ENCODE measurements around the gene FAM174B. TPM values are rescaled to one million over a fixed set of nuclear protein-coding genes. Genes with fewer than 3 reads are reported as not detected.

FAM174B gene
- total RNA-seq, 1 donor from 2014 or later = 0.91 TPM

- CTCF ChIA-PET = no interaction called here
Measured at GRCh38 chr15:92676561-92676960, 21.0 kb upstream of the FAM174B start.

GRCh38 chr15:92675485-92675884, 19.9 kb upstream of the FAM174B start:
- no peak for TF ChIP-seq CTCF (IDR thresholded peaks at IDR 0.05)
- intact Hi-C loops (cut with micrococcal nuclease) = no loop called here
- ChIA-PET POLR2A (no interaction called here), CTCF (no interaction called here)
- Mint-ChIP-seq H3K27ac (no peak overlapping the region), H3K4me1 (no peaks in the 10 kb centered on the region), H3K4me3 (no peak overlapping the region), H3K36me3 (ENCODE audit: low read depth) (no peaks in the 10 kb centered on the region), H3K9me3 (peaks cover 6% of the 10 kb centered on the region), H3K27me3 (peaks cover 33% of the 10 kb centered on the region)
- no peak for ATAC-seq (ENCODE audit: low read depth)
- DNase-seq = no peak

More at GRCh38 chr15:92676561-92676960, 21.0 kb upstream of the FAM174B start:
- H3K36me3 Mint-ChIP-seq (ENCODE audit: low read depth) = no peaks in the 10 kb centered on the region
- no peak for DNase-seq
- POLR2A ChIA-PET = no interaction called here
- H3K9me3 Mint-ChIP-seq = peaks cover 6% of the 10 kb centered on the region
- TF ChIP-seq CTCF (IDR thresholded peaks at IDR 0.05) = no peak
- no peaks in the 10 kb centered on the region for H3K4me1 Mint-ChIP-seq
- no peak overlapping the region for H3K4me3 Mint-ChIP-seq
- intact Hi-C loops (cut with micrococcal nuclease) = no loop called here
- H3K27ac Mint-ChIP-seq = no peak overlapping the region
- peaks cover 30% of the 10 kb centered on the region for H3K27me3 Mint-ChIP-seq
- ATAC-seq (ENCODE audit: low read depth) = no peak

GRCh38 chr15:92674347-92674746, 18.8 kb upstream of the FAM174B start:
- Mint-ChIP-seq H3K27me3 (peaks cover 32% of the 10 kb centered on the region), H3K27ac (no peak overlapping the region), H3K4me3 (no peak overlapping the region), H3K4me1 (no peaks in the 10 kb centered on the region), H3K9me3 (peaks cover 6% of the 10 kb centered on the region), H3K36me3 (ENCODE audit: low read depth) (no peaks in the 10 kb centered on the region)
- CTCF ChIA-PET = no interaction called here
- DNase-seq = no peak
- intact Hi-C loops (cut with micrococcal nuclease) = no loop called here
- TF ChIP-seq CTCF (IDR thresholded peaks at IDR 0.05) = no peak
- no peak for ATAC-seq (ENCODE audit: low read depth)
- POLR2A ChIA-PET = no interaction called here

GRCh38 chr15:92672102-92672501, 16.5 kb upstream of the FAM174B start:
- CTCF ChIA-PET = no interaction called here
- no peak for ATAC-seq (ENCODE audit: low read depth)
- Mint-ChIP-seq H3K9me3 (peaks cover 6% of the 10 kb centered on the region), H3K36me3 (ENCODE audit: low read depth) (no peaks in the 10 kb centered on the region), H3K4me1 (no peaks in the 10 kb centered on the region), H3K27me3 (peaks cover 25% of the 10 kb centered on the region), H3K27ac (no peak overlapping the region), H3K4me3 (no peak overlapping the region)
- intact Hi-C loops (cut with micrococcal nuclease) = no loop called here
- POLR2A ChIA-PET = no interaction called here
- TF ChIP-seq CTCF (IDR thresholded peaks at IDR 0.05) = no peak
- DNase-seq = no peak

GRCh38 chr15:92671406-92671805, 15.8 kb upstream of the FAM174B start:
- Mint-ChIP-seq H3K9me3 (peaks cover 3% of the 10 kb centered on the region), H3K4me1 (no peaks in the 10 kb centered on the region), H3K4me3 (no peak overlapping the region), H3K27me3 (peaks cover 27% of the 10 kb centered on the region), H3K36me3 (ENCODE audit: low read depth) (no peaks in the 10 kb centered on the region), H3K27ac (no peak overlapping the region)
- POLR2A ChIA-PET = no interaction called here
- ATAC-seq (ENCODE audit: low read depth) (no peak), DNase-seq (no peak)
- TF ChIP-seq CTCF (IDR thresholded peaks at IDR 0.05) = no peak
- CTCF ChIA-PET = no interaction called here
- intact Hi-C loops (cut with micrococcal nuclease) = no loop called here

Data from activated B cell treated with CpG ODN at 0.5 μM for 24 hours (primary cell).